Mesenteric fat pad (tissue), 1 donor: ENCODE data around the gene CD7. TPM values are rescaled to one million over a fixed set of nuclear protein-coding genes. Genes with fewer than 3 reads are reported as not detected.

Source experiments
- DNase-seq: peaks from one replicate; pipeline ENCODE4 v3.0.0-alpha.2; 2020; ENCODE audit warnings: low spot score
- total RNA-seq: library from RNA; stranded (reverse); fragmentation: NEBNext Ultra II Directional; extraction: Animal tissue kit (Norgen Biotek cat#: 25700); gene quantifications from one replicate; pipeline ENCODE4 v1.2.1, GENCODE V29; 2021
- donor health status: DM: yes; HTN: yes; CAD: no.

Gene CD7
- total RNA-seq, 1 donor from 2014 or later = 3.2 TPM

GRCh38 chr17:82281502-82282238 lies 35.7 kb downstream of the CD7 start:
- no peak for DNase-seq

- no peak for DNase-seq
Observed at GRCh38 chr17:82281076-82281475, 36.3 kb downstream of the CD7 start.

DNA sequence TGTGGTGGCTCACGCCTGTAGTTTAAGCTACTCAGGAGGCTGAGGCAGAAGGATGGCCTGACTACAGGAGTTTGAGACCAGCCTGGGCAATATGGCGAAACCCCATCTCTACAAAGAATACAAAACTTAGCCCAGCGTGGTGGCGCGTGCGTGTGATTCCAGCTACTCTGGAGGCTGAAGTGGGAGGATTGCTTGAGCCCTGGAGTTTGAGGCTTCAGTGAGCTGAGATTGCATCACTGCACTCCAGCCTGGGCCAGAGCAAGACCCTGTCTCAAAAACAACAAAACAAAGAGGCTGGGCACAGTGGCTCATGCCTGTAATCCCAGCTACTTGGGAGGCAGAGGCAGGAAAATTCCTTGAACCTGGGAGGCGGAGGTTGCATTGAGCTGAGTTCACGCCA lies 36.9 kb downstream of the CD7 start:
- DNase-seq = no peak

- DNase-seq = no peak
Observed at GRCh38 chr17:82278786-82279391, 38.5 kb downstream of the CD7 start.

DNA sequence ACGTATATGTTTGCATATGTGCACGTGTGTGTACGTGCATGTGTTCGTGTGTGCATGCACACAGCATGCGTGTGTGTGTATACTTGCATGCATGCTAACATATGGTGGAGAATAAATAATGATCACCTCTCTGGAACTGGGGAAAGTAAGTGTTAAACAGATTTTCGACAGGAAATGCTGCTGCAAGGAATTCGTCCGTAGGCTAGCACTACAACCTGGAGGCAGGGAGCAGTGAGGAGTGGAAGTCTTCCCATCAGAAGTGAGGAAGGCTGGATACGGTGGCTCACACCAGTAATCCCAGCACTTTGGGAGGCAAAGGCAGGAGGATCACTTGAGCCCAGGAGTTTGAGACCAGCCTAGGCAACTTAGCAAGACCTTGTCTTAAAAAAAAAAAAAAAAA lies 39.1 kb downstream of the CD7 start:
- no peak for DNase-seq

DNA sequence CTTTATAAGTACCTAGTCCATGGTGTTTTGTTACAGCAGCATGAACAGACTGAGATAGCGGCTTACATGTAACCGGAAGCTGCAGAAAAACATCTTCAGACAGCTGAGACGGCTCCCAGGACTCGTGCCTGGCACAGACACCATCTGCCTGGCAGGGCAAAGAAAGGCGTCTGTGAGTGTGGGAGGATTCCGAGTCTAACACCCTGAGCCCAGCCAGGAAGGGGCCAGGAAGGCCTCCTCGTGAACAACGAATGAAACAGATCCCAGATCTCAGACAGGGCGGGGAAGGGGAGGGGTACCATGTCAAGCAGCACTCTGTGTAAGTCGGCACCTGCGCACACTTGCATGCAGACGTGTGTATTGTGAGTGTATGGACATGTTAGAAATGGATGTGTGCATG lies 39.6 kb downstream of the CD7 start:
- DNase-seq = no peak

DNA sequence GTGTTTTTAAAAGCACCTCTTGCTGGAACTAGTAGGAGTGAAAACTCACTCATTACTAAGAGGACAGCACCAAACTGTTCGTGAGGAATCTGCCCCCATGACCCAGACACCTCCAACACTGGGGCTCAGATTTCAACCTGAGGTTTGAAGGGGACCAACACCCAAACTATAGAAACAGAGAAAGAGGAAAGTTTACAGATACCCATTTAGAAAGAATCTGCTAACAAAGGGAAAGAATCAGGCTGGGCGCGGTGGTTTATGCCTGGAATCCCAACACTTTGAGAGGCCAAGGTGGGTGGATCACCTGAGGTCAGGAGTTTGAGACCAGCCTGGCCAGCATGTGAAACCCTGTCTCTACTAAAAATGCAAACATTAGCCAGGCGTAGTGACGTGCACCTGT lies 40.5 kb downstream of the CD7 start:
- no peak for DNase-seq

DNA sequence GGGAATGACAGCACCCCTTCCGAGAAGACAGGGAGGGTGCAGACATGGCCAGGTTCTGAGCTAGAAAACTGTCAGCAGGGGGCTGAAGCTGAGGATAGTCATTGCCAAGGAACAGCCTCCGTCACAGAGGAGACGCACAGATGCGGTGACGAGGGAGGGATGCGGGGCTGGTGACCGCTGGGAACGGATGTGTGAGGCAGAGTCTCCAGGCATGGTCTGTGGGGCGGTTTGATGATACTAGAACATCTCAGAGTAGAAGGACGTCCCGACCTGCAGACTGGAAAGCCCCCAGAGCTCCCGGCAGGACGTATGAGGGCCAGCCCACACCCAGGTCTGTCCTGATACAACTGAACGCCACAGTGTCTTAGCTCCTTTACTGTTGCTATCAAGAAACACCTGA lies 42.1 kb downstream of the CD7 start:
- no peak for DNase-seq

DNA sequence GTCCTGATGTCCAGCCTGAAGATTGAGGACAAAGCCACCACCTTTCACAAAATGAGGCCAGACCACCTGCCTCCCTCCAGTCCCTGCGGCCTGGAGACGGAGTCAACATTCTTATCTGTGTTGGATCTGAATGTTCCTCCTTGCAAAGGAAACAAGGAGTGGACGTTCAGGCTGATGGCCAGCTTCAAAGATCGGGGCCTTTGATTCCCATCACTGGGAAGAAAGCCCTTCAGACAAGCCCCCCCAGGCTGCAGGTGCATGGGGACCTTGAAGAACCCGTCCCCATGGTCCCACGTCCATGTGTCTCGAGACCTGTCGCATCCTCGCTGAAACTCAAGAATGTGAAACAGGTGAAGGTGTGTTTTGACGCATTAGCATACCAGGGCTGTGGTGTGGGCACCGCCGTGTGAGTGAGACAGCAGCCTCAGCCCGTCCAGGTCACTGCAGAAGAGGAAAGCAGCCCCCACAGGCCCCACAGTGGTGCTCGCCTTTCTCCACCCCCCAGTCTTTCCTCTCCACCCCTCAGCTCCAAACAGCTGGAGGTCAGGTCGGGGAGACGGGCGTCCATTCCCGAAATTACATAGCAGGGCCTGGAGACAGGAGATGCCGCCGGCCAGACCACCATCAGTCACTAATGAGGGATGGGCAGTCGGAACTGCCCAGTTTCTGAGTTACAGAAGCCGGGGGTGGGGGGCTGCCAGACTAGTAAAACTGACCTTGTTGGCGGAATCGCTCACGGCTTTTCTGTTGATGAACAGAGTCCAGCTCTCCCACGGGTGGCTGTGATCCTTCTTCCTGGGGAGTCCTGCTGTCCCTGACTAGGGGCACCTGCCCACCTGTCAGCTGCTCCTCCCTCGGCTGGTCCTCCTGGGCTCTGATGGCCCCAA lies 43.0 kb downstream of the CD7 start:
- DNase-seq = no peak

GRCh38 chr17:82273327-82274133 lies 43.9 kb downstream of the CD7 start, which contains the start of gene CSNK1D:
TSS of gene CSNK1D (minus strand) at chr17:82273700. CDS start at chr17:82273381, 319 bp downstream.
- DNase-seq = peak; percentile 97

DNA sequence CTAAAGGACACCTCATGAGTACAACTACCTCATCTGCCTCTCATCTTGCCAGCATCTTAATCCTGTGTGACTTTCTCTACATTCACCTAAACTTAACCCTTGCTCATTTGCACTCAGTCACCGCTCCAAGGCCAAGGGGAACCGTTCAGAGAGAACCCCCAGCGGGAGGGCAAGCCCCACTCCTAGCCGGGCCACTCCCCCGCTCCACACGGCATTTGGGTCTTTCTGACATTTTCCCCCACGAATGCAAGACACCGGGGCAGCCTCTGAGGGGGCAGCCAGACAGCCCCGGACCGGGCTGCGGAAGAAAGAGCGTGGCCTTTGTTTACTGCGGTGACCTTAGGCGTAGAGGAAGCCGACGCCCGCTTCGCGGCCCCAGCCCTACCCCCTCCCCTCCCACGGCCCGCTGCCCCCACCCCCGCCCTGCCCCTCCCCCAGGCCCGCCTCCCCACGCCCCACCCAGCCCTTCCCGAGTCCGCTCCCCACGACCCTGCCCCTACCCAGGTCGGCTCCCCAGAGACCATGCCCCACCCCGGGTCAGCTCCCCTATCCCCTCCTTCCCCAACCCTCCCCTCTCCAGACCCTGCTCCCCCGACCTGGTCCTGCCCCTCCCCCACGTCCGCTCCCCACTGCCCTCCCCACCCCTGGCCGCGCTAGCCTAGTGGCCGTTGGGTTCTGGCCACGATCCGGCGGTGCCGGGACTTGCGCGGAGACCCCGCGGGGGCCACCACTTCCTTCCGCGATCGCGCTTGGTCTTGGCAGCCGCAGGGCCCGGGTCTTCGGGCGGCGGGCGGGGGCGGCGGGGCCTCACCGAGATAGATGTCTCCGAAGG lies 44.7 kb downstream of the CD7 start:
- DNase-seq = no peak

DNA sequence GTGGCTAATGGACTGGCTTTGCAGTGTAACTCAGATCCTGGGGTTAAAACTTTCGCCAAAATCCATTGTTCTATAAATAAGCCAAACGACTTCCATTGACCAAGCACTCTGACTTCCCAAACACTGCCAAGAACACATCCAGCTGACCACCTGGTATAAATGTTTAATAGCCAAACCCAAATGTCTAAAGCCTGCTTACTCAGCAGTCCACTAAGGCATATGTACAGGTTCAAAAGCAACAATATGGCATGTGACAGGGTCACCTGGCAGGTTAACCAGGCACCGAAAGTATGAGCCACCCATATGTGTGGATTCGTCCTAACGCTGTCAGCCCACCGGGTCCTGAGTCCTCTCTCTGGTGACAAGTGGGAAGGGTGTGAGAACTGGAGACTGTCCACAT lies 46.0 kb downstream of the CD7 start:
- DNase-seq = no peak

GRCh38 chr17:82270651-82271050 lies 46.8 kb downstream of the CD7 start:
- no peak for DNase-seq

GRCh38 chr17:82269882-82270500 lies 47.4 kb downstream of the CD7 start:
- DNase-seq = no peak

GRCh38 chr17:82269138-82269881 lies 48.1 kb downstream of the CD7 start:
- DNase-seq = no peak

- peak; percentile 97 for DNase-seq
Observed at GRCh38 chr17:82267575-82268379, 49.6 kb downstream of the CD7 start.

GRCh38 chr17:82266142-82266541 lies 51.3 kb downstream of the CD7 start:
- DNase-seq = no peak
